Left lung (tissue), 10 donors: Measurements from ENCODE around the gene CACTIN. TPM values are rescaled to one million over a fixed set of nuclear protein-coding genes. Genes with fewer than 3 reads are reported as not detected.

Experiments used
- ATAC-seq: fragments of 200-7000 bp; cut with Tn5 transposase; one replicate; pipeline ENCODE4 v1.9.1; 2020; ENCODE audit warnings: moderate library complexity
- DNase-seq, 4 donors: peaks; one replicate each; pipeline ENCODE4 v3.0.0-alpha.2; 2013 to 2020
- H3K27ac ChIP-seq, 2 donors: fragments of 200-600 bp; sonication (generic) in 1 of 2; one replicate each; pipeline versions ENCODE4 v1.5.0 to v1.8.0; 2020 to 2021
- H3K27me3 ChIP-seq, 2 donors: fragments of 200-600 bp; sonication (generic) in 1 of 2; one replicate each; pipeline versions ENCODE4 v1.5.0 to v1.8.0; 2020 to 2021
- H3K36me3 ChIP-seq, 2 donors: fragments of 200-600 bp; sonication (generic) in 1 of 2; one replicate each; pipeline versions ENCODE4 v1.5.0 to v1.8.0; 2020 to 2021
- H3K4me1 ChIP-seq, 2 donors: fragments of 200-600 bp; one replicate each; pipeline ENCODE4 v1.8.0; 2021
- H3K4me3 ChIP-seq, 2 donors: fragments of 200-600 bp; sonication (generic) in 1 of 2; one replicate each; pipeline versions ENCODE4 v1.5.0 to v1.8.0; 2020 to 2021; ENCODE audit warnings: mild to moderate bottlenecking in 1 of 2
- H3K9me3 ChIP-seq, 2 donors: fragments of 200-600 bp; sonication (generic) in 1 of 2; one replicate each; pipeline versions ENCODE4 v1.5.0 to v1.8.0; 2020 to 2021
- CTCF ChIP-seq, 2 donors: fragments of 200-600 bp; sonication (generic) in 1 of 2; IDR thresholded peaks; one replicate each; pipeline versions ENCODE4 v1.5.0 to v1.8.0; 2021; ENCODE audit warnings: antibody characterized with exemption in 2 of 2
- intact Hi-C, 2 donors: fragments of 100-400 bp; cut with DNase I; formaldehyde crosslinking; loops; one replicate each; pipeline versions ENCODE4 v1.11.2 to v1.14.2; 2022
- polyA plus RNA-seq, 6 donors: library from polyadenylated mRNA; unstranded; fragments of 120-200 nt; gene quantifications; one replicate each; pipeline ENCODE4 v1.2.1, GENCODE V29; 2013; ENCODE audit not compliant: insufficient read length in 6 of 6
- total RNA-seq, 2 donors: library from RNA; stranded (reverse); fragmentation: NEBNext Ultra II Directional; extraction: Animal tissue kit (Norgen Biotek cat#: 25700); gene quantifications; one replicate each; pipeline ENCODE4 v1.2.1, GENCODE V29; 2021
- donor health status: DM: no; HTN: yes; CAD: no.
- donor health status: DM: no; HTN: no; CAD: no.

The CACTIN gene
- total and polyA plus RNA-seq, 8 donors, result 19.8 to 33.2 (median 26.5) TPM

GRCh38 chr19:3563709-3564524 lies 62.7 kb downstream of the CACTIN start:
- Histone ChIP-seq H3K4me1 (no peaks in the 10 kb centered on the region), H3K4me3 (no peak overlapping the region), H3K27ac (no peak overlapping the region), H3K36me3 (no peaks in the 10 kb centered on the region), H3K9me3 (no peaks in the 10 kb centered on the region), H3K27me3 (no peaks in the 10 kb centered on the region)
- no peak for TF ChIP-seq CTCF (IDR thresholded peaks at IDR 0.05)
- intact Hi-C loops, result no loop called here
- ATAC-seq (no peak), DNase-seq (no peak)

Other genes starting within 250 kb of the CACTIN start
- not detected for gene SMIM24, start 146.3 kb downstream of the CACTIN start, total RNA-seq
- 1 to 10 TPM in 5 of 6 donors, under 1 TPM in 1; 0.78 to 4.6 (median 1.8) TPM for gene SMIM24, start 146.3 kb downstream of the CACTIN start, polyA plus RNA-seq
- gene SMIM44, start 143.3 kb downstream of the CACTIN start, total RNA-seq, result not detected
- not detected for gene SMIM44, start 143.3 kb downstream of the CACTIN start, polyA plus RNA-seq
- gene DOHH, start 126.1 kb downstream of the CACTIN start, total RNA-seq, result 10 to 100 TPM; 11.8 to 14.1 TPM
- 1 to 10 TPM; 5.8 to 8.2 (median 7.3) TPM for gene DOHH, start 126.1 kb downstream of the CACTIN start, polyA plus RNA-seq
- 10 to 100 TPM; 33.4 to 39.5 TPM for gene FZR1, start 120.5 kb downstream of the CACTIN start, total RNA-seq
- 10 to 100 TPM; 42.7 to 56.6 (median 51.4) TPM for gene FZR1, start 120.5 kb downstream of the CACTIN start, polyA plus RNA-seq
- 1 to 10 TPM; 2.8 to 3.2 TPM for gene TEKTIP1, start 87.6 kb downstream of the CACTIN start, total RNA-seq
- gene TEKTIP1, start 87.6 kb downstream of the CACTIN start, polyA plus RNA-seq, result 1 to 10 TPM; 3.6 to 7.5 (median 6.0) TPM
- 10 to 100 TPM; 61.7 to 90.2 TPM for gene MFSD12, start 69.2 kb downstream of the CACTIN start, total RNA-seq
- gene MFSD12, start 69.2 kb downstream of the CACTIN start, polyA plus RNA-seq, result 10 to 100 TPM; 32.2 to 56.4 (median 43.2) TPM
- 10 to 100 TPM; 50.9 to 74.8 TPM for gene HMG20B, start 53.8 kb downstream of the CACTIN start, total RNA-seq
- 100 to 1,000 TPM in 1 of 6 donors, 10 to 100 TPM in 5; 75.3 to 104 (median 90.9) TPM for gene HMG20B, start 53.8 kb downstream of the CACTIN start, polyA plus RNA-seq
- gene GIPC3, start 41.3 kb downstream of the CACTIN start, total RNA-seq, result 1 to 10 TPM; 3.1 TPM
- 1 to 10 TPM; 4.0 to 8.5 (median 5.1) TPM for gene GIPC3, start 41.3 kb downstream of the CACTIN start, polyA plus RNA-seq
- gene TBXA2R, start 19.9 kb downstream of the CACTIN start, total RNA-seq, result 1 to 10 TPM; 5.3 to 7.9 TPM
- 1 to 10 TPM; 1.8 to 3.9 (median 3.4) TPM for gene TBXA2R, start 19.9 kb downstream of the CACTIN start, polyA plus RNA-seq
- gene PIP5K1C, start 73.7 kb upstream of the CACTIN start, total RNA-seq, result 10 to 100 TPM; 38.7 to 42.2 TPM
- 10 to 100 TPM; 20.2 to 31.0 (median 25.5) TPM for gene PIP5K1C, start 73.7 kb upstream of the CACTIN start, polyA plus RNA-seq
- 10 to 100 TPM; 33.8 to 36.2 TPM for gene TJP3, start 81.6 kb upstream of the CACTIN start, total RNA-seq
- gene TJP3, start 81.6 kb upstream of the CACTIN start, polyA plus RNA-seq, result 10 to 100 TPM; 11.2 to 17.9 (median 15.1) TPM
- 10 to 100 TPM; 22.1 to 24.7 TPM for gene APBA3, start 134.9 kb upstream of the CACTIN start, total RNA-seq
- 10 to 100 TPM; 15.5 to 21.9 (median 18.6) TPM for gene APBA3, start 134.9 kb upstream of the CACTIN start, polyA plus RNA-seq
- gene MRPL54, start 135.9 kb upstream of the CACTIN start, total RNA-seq, result 10 to 100 TPM; 52.4 to 59.1 TPM
- gene MRPL54, start 135.9 kb upstream of the CACTIN start, polyA plus RNA-seq, result 10 to 100 TPM; 24.4 to 33.6 (median 29.7) TPM
- gene RAX2, start 145.4 kb upstream of the CACTIN start, total RNA-seq, result not detected
- under 1 TPM in 1 of 6 donors, not detected in 5; 0.08 TPM for gene RAX2, start 145.4 kb upstream of the CACTIN start, polyA plus RNA-seq
- gene MATK, start 159.6 kb upstream of the CACTIN start, total RNA-seq, result 1 to 10 TPM; 6.6 to 9.1 TPM
- gene MATK, start 159.6 kb upstream of the CACTIN start, polyA plus RNA-seq, result 1 to 10 TPM; 1.1 to 2.9 (median 1.6) TPM
- gene ZFR2, start 242.2 kb upstream of the CACTIN start, total RNA-seq, result under 1 TPM; 0.26 to 0.52 TPM
- under 1 TPM; 0.18 to 0.99 (median 0.54) TPM for gene ZFR2, start 242.2 kb upstream of the CACTIN start, polyA plus RNA-seq